ENCODE results near the gene SORBS1.

GRCh38 chr10:95335933-95336699 lies 225.1 kb downstream of the SORBS1 start:
- no peak for TF ChIP-seq CTCF (IDR thresholded peaks at IDR 0.05; ENCODE audit: insufficient read depth, low read length)
- no peak for TF ChIP-seq GABPA (IDR thresholded peaks at IDR 0.05; ENCODE audit: low read depth)
- no peak for TF ChIP-seq POLR2AphosphoS5 (IDR thresholded peaks at IDR 0.05; ENCODE audit: low read depth)
- TF ChIP-seq, protein P1, sequence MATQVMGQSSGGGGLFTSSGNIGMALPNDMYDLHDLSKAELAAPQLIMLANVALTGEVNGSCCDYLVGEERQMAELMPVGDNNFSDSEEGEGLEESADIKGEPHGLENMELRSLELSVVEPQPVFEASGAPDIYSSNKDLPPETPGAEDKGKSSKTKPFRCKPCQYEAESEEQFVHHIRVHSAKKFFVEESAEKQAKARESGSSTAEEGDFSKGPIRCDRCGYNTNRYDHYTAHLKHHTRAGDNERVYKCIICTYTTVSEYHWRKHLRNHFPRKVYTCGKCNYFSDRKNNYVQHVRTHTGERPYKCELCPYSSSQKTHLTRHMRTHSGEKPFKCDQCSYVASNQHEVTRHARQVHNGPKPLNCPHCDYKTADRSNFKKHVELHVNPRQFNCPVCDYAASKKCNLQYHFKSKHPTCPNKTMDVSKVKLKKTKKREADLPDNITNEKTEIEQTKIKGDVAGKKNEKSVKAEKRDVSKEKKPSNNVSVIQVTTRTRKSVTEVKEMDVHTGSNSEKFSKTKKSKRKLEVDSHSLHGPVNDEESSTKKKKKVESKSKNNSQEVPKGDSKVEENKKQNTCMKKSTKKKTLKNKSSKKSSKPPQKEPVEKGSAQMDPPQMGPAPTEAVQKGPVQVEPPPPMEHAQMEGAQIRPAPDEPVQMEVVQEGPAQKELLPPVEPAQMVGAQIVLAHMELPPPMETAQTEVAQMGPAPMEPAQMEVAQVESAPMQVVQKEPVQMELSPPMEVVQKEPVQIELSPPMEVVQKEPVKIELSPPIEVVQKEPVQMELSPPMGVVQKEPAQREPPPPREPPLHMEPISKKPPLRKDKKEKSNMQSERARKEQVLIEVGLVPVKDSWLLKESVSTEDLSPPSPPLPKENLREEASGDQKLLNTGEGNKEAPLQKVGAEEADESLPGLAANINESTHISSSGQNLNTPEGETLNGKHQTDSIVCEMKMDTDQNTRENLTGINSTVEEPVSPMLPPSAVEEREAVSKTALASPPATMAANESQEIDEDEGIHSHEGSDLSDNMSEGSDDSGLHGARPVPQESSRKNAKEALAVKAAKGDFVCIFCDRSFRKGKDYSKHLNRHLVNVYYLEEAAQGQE (IDR thresholded peaks at IDR 0.05; ENCODE audit: insufficient replicate concordance, low read depth): no peak
- no peak for TF ChIP-seq SPI1 (IDR thresholded peaks at IDR 0.05; ENCODE audit: borderline replicate concordance, low read depth)
